HCT116 (cell line): ENCODE measurements around the gene STX10.
A peak's percentile ranks its signal among the peaks of the same experiment; 100 is the strongest.

ENCODE experiments used
- CEBPB ChIP-seq: IDR thresholded peaks from 2 replicates; pipeline ENCODE4 v1.6.1; 2012; ENCODE audit warnings: low read depth
- POLR2AphosphoS5 ChIP-seq: IDR thresholded peaks from 2 replicates; pipeline ENCODE4 v1.6.1; 2011; ENCODE audit warnings: mild to moderate bottlenecking, low read depth, low read length, moderate library complexity
- TF ChIP-seq, protein P1 (sequence below), 3 experiments: fragments of 200-600 bp in 1 of 3; sonication (generic) in 1 of 3; IDR thresholded peaks in 2 of 3; conservative IDR thresholded peaks in 1 of 3; 2 replicates each; pipeline ENCODE4 v1.5.1; 2012 to 2017; ENCODE audit warnings: low read depth in 2 of 3, low read length in 2 of 3, antibody characterized with exemption in 1 of 3, borderline replicate concordance in 1 of 3, control low read depth in 1 of 3, mild to moderate bottlenecking in 1 of 3, mixed read lengths in 1 of 3, mixed run types in 1 of 3, moderate library complexity in 1 of 3; ENCODE audit not compliant: insufficient read depth in 1 of 3

DNA sequence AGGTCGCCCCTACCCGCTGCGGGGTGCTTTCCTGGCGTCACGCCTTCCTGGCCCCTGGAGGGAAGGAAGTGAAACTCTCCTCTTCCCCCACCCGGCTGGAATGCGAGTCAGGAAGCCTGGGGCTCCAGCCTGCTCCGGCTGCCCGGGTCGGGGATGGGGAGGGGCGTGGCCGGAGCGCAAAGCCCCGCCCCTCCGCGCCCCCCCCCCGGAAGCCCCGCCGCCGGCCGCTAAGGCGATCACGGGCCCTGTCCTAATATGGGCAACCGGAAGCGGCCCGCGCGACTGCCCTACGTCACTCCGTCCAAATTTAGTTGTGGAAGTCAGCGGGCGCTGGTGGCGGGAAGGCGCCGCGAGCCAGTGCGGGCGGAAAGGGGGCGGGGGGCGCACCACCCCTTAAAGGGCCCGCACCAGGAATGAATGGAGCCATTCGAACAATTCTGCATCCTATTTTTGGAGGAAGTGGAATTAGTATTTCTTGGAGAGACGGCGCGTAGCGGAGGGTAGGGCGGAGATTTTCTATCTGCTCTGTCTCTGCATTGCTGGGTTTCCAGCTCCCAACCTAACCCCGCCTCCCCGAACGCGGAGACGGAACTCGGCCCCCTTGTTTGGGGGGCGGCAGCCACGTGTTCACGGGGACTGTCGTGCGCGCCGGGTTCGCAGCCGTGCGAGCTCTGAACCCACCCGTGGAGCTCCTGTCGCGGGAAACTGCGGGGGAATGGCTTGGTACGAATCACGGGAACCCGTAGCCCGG, 1.6 kb upstream of the STX10 start:
- TF ChIP-seq, protein P1, sequence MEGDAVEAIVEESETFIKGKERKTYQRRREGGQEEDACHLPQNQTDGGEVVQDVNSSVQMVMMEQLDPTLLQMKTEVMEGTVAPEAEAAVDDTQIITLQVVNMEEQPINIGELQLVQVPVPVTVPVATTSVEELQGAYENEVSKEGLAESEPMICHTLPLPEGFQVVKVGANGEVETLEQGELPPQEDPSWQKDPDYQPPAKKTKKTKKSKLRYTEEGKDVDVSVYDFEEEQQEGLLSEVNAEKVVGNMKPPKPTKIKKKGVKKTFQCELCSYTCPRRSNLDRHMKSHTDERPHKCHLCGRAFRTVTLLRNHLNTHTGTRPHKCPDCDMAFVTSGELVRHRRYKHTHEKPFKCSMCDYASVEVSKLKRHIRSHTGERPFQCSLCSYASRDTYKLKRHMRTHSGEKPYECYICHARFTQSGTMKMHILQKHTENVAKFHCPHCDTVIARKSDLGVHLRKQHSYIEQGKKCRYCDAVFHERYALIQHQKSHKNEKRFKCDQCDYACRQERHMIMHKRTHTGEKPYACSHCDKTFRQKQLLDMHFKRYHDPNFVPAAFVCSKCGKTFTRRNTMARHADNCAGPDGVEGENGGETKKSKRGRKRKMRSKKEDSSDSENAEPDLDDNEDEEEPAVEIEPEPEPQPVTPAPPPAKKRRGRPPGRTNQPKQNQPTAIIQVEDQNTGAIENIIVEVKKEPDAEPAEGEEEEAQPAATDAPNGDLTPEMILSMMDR (IDR thresholded peaks at IDR 0.05 in 2 of 3, conservative IDR thresholded peaks at IDR 0.05 in 1 of 3; ENCODE audit: borderline replicate concordance in 1 of 3, insufficient read depth in 1 of 3, low read depth in 2 of 3, low read length in 2 of 3) = no peak
- TF ChIP-seq POLR2AphosphoS5 (peak; percentile 94), CEBPB (no peak)
